GM12801 (cell line): ENCODE data around the gene CYP24A1.

Experiments
- CTCF ChIP-seq: IDR thresholded peaks from one replicate; pipeline ENCODE4 v1.5.1; 2011; ENCODE audit warnings: control low read depth; ENCODE audit not compliant: insufficient read length; ENCODE audit errors: extremely low read depth

CYP24A1 gene

GRCh38 chr20:54193817-54194216 is 20.0 kb upstream of the CYP24A1 start:
- no peak for TF ChIP-seq CTCF

- no peak for TF ChIP-seq CTCF
These were observed 16.4 kb upstream of the CYP24A1 start for GRCh38 chr20:54190217-54190616.

GRCh38 chr20:54189630-54190029 is 15.8 kb upstream of the CYP24A1 start:
- no peak for TF ChIP-seq CTCF

GRCh38 chr20:54188132-54188849 is 14.5 kb upstream of the CYP24A1 start:
- no peak for TF ChIP-seq CTCF

- TF ChIP-seq CTCF = no peak
These were observed 11.3 kb upstream of the CYP24A1 start for GRCh38 chr20:54184904-54185626.

- TF ChIP-seq CTCF = no peak
These were observed 10.3 kb upstream of the CYP24A1 start for GRCh38 chr20:54184071-54184470.

GRCh38 chr20:54180931-54181330 is 7.1 kb upstream of the CYP24A1 start:
- TF ChIP-seq CTCF = no peak
